ENCODE data around the gene SYCN. TPM values are rescaled to one million over a fixed set of nuclear protein-coding genes. Genes with fewer than 3 reads are reported as not detected.

The SYCN gene
- total and polyA plus RNA-seq, 12 donors, result 0.55 TPM; not detected in 11

DNA sequence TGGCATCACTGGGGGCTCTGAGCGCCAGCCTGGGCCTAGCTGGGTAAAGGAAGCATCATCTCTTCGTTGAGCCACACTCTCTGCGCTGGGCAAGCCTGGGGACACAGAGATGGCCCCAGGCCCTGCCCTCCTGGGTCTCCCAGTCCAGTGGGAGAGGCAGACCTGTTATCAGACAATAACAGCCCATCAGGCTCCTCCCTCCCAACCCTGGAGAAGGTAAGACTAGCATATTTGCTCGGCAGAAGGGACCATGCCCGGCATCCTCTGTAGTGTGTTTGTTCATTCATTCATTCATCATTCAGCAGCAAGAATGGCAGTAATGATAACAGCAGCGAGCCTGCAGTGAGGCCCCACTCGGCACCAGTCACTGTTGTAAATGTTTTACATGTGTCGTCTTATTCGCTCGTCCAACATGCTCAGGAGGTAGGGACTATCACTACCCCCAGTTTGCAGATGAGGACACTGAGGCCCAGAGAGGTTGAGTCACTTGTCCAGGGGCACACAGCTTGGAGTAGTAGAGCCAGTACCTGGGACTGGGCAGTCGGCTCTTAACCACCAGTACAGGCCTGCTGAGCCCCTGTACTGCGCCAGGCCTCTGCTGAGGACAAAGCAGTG is 45.3 kb downstream of the SYCN start:
- Histone ChIP-seq H3K27ac (no peak overlapping the region), H3K4me3 (no peak overlapping the region), H3K4me1 (peaks cover 0 to 37% (median 25%) of the 10 kb centered on the region in 9 donors), H3K36me3 (no peaks in the 10 kb centered on the region), H3K9me3 (no peaks in the 10 kb centered on the region), H3K27me3 (no peaks in the 10 kb centered on the region)
- TF ChIP-seq, protein P1, sequence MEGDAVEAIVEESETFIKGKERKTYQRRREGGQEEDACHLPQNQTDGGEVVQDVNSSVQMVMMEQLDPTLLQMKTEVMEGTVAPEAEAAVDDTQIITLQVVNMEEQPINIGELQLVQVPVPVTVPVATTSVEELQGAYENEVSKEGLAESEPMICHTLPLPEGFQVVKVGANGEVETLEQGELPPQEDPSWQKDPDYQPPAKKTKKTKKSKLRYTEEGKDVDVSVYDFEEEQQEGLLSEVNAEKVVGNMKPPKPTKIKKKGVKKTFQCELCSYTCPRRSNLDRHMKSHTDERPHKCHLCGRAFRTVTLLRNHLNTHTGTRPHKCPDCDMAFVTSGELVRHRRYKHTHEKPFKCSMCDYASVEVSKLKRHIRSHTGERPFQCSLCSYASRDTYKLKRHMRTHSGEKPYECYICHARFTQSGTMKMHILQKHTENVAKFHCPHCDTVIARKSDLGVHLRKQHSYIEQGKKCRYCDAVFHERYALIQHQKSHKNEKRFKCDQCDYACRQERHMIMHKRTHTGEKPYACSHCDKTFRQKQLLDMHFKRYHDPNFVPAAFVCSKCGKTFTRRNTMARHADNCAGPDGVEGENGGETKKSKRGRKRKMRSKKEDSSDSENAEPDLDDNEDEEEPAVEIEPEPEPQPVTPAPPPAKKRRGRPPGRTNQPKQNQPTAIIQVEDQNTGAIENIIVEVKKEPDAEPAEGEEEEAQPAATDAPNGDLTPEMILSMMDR (IDR thresholded peaks at IDR 0.05), result no peak
- 83 to 90% methylated on average over 12 of the region's 12 CpGs for WGBS, 2 donors
- ATAC-seq (no peak), DNase-seq (no peak)
- intact Hi-C loops (cut with DNase I), result no loop called here

DNA sequence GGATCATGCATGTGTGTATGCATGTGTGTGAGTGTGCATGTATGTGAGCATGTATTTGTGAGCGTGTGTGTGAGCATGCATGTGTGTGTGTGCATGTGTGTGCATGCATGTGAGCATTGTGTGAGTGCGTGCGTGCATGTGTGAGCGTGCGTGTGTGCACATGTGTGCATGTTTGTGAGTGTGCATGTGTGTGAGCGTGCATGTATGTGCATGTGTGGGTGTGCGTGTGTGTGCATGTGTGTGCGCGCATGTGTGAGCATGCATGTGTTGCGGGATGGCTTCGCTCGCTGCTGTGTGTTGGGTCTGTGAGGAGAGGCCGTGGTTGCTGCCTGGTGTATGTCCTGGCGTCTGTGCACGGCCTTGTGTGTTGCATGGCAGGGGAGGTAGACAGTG is 46.1 kb downstream of the SYCN start:
- DNase-seq (no peak), ATAC-seq (no peak)
- WGBS, 2 donors, result 93 to 94% methylated on average over 15 of the region's 15 CpGs
- intact Hi-C loops (cut with DNase I), result no loop called here
- Histone ChIP-seq H3K4me3 (no peak overlapping the region), H3K4me1 (peaks cover 0 to 37% (median 25%) of the 10 kb centered on the region in 9 donors), H3K27ac (no peak overlapping the region), H3K9me3 (no peaks in the 10 kb centered on the region), H3K27me3 (no peaks in the 10 kb centered on the region), H3K36me3 (no peaks in the 10 kb centered on the region)
- TF ChIP-seq, protein P1 (IDR thresholded peaks at IDR 0.05), result no peak

DNA sequence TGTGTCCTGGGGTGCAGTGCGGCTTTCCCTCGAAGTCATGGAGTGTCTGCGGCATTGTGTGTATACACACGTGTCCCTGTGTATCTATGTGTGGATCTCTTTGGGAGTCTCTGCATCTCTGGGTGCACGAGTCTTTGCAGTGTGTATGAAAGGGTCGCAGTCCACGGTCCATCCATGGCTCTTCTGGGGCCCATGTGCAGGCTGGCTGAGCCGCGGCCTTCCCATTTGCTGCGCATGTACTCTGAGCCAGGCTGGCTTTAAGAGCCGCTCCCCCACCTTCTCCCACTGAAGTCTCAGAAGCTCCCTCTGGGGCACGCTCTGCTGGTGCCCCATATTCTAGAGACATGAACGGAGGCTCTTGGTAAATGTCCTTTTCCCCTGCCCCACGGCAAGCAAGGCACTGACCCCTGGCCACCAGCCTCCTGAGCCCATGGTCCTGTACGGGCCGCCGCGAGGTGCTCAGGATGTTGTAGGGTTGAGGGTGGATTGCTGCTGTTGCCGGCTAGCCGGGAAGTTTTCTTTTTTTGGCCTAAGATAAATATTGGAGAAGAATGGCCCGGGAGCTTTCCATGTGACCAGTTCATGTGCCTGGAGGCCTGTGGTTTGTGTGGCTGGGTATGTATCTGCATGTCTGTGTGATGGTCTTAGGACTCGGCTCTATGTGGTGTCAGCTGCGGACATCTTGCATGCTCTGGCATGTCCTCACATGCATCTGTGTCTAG is 46.6 kb downstream of the SYCN start:
- DNase-seq (no peak), ATAC-seq (no peak)
- TF ChIP-seq, protein P1 (IDR thresholded peaks at IDR 0.05), result no peak
- H3K36me3 ChIP-seq, result no peaks in the 10 kb centered on the region
- no peaks in the 10 kb centered on the region for H3K9me3 ChIP-seq
- H3K27ac ChIP-seq, result no peak overlapping the region
- no peaks in the 10 kb centered on the region for H3K27me3 ChIP-seq
- no peak overlapping the region for H3K4me3 ChIP-seq
- intact Hi-C loops (cut with DNase I), result no loop called here
- peaks cover 0 to 37% (median 25%) of the 10 kb centered on the region in 9 donors for H3K4me1 ChIP-seq
- WGBS, 2 donors, result 68 to 71% methylated on average over 23 of the region's 23 CpGs

DNA sequence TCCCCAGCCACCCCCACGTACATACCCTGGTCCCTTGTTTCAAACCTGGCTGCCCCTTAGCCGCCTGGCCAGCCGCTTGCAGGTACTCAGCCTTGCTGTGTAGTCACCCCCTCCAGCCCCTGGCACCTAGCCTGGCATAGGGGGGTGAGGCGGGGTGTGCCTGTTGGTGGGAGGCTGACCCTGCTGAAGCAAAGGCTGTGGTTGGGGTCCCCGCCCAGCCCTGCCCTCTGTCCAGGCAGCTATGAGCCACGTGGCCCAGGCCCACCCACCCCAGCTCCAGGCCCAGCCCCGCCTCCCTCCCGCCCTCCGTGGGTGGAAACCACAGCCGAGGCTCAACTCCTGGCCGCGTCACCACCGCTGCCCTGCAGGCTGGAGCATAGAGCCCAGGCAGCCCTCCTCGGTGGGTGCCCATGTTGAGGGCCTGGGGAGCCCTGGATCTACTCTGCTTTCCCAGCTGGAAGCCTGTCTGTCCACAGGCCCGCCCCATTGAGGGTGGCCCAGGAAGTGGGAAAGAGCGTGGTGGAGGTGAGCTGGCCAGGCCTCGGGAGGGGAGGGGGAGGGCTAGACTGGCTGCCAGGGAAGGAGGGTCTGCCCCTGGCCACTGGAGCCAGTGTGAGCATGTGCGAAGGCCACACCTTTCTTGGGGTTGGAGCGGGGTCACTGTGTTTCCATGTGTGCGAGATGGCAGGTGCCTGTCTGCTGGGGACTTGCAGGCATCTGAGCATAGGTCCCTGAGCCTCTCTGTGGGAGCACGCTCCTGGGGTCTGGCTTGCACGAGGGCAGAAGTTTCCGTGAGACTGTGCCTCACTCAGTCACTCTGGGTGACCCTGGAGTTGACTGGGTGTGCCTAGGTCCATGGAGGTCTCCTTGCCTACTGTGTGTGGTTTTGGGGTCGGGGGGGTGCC is 47.5 kb downstream of the SYCN start:
- peak in 3 of 8 donors; percentile 8 to 34 (median 17) for ATAC-seq

More for the DNA sequence above, 47.5 kb downstream of the SYCN start:
- WGBS, 2 donors, result 74 to 76% methylated on average over 18 to 24 of the region's 24 CpGs
- no peaks in the 10 kb centered on the region for H3K36me3 ChIP-seq
- intact Hi-C loops (cut with DNase I), result no loop called here
- H3K4me1 ChIP-seq, result peaks cover 0 to 37% (median 25%) of the 10 kb centered on the region in 9 donors
- TF ChIP-seq, protein P1 (IDR thresholded peaks at IDR 0.05), result no peak
- H3K27me3 ChIP-seq, result no peaks in the 10 kb centered on the region
- H3K27ac ChIP-seq, result no peak overlapping the region
- no peak for DNase-seq
- peak overlapping the region in 1 of 10 donors; percentile 5 for H3K4me3 ChIP-seq
- no peaks in the 10 kb centered on the region for H3K9me3 ChIP-seq
